ENCODE measurements around the gene MAT1A.

Gene MAT1A

GRCh38 chr10:80277567-80278250 is 11.7 kb downstream of the MAT1A start:
- H3K27me3 ChIP-seq = no peaks in the 10 kb centered on the region
- H3K27ac ChIP-seq = no peak overlapping the region
- DNase-seq = no peak
- H3K4me1 ChIP-seq = no peaks in the 10 kb centered on the region
- no peak overlapping the region for H3K4me3 ChIP-seq
- intact Hi-C loops (cut with DNase I; ENCODE audit: low total_unique reads) = no loop called here
- no peak for TF ChIP-seq CTCF (IDR thresholded peaks at IDR 0.05)
- H3K36me3 ChIP-seq = no peaks in the 10 kb centered on the region
- no peaks in the 10 kb centered on the region for H3K9me3 ChIP-seq

GRCh38 chr10:80277016-80277415 is 12.4 kb downstream of the MAT1A start:
- no peaks in the 10 kb centered on the region for H3K36me3 ChIP-seq
- no peak overlapping the region for H3K27ac ChIP-seq

DNA sequence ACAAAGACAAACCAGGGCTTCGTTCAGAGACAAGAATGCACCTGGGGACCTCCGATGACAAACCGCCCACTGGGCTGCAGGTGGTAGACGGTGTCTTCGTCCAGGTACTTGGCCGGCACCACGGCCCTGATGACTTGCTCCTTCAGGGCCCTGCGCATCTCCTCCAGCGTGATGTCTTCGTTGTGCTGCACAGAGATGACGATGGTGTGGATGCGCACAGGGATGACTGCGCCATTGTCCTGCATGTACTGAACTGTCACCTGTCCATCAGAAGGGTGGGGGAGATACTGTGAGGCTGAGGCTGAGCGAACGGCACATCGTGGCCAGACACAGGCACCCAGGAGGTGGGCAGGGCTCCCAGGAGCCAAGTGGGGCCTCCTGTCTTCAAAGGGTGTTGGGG is 13.1 kb downstream of the MAT1A start:
- no peaks in the 10 kb centered on the region for H3K27me3 ChIP-seq
- no peaks in the 10 kb centered on the region for H3K9me3 ChIP-seq
- TF ChIP-seq CTCF (IDR thresholded peaks at IDR 0.05) = no peak
- H3K27ac ChIP-seq = no peak overlapping the region
- DNase-seq = peak in 1 of 2 donors; percentile 45
- no peak overlapping the region for H3K4me3 ChIP-seq
- H3K4me1 ChIP-seq = no peaks in the 10 kb centered on the region
- intact Hi-C loops (cut with DNase I; ENCODE audit: low total_unique reads) = no loop called here
- no peaks in the 10 kb centered on the region for H3K36me3 ChIP-seq

More at GRCh38 chr10:80277016-80277415, 12.4 kb downstream of the MAT1A start:
- TF ChIP-seq CTCF (IDR thresholded peaks at IDR 0.05) = no peak
- Histone ChIP-seq H3K9me3 (no peaks in the 10 kb centered on the region), H3K27me3 (no peaks in the 10 kb centered on the region), H3K4me1 (no peaks in the 10 kb centered on the region), H3K4me3 (no peak overlapping the region)
- intact Hi-C loops (cut with DNase I; ENCODE audit: low total_unique reads) = no loop called here
- DNase-seq = peak in 1 of 2 donors; percentile 45

GRCh38 chr10:80275756-80276155 is 13.7 kb downstream of the MAT1A start:
- Histone ChIP-seq H3K9me3 (no peaks in the 10 kb centered on the region), H3K4me3 (no peak overlapping the region), H3K36me3 (no peaks in the 10 kb centered on the region), H3K27ac (no peak overlapping the region), H3K4me1 (no peaks in the 10 kb centered on the region), H3K27me3 (no peaks in the 10 kb centered on the region)
- intact Hi-C loops (cut with DNase I; ENCODE audit: low total_unique reads) = no loop called here
- TF ChIP-seq CTCF (IDR thresholded peaks at IDR 0.05) = no peak
- DNase-seq = peak in 1 of 2 donors; percentile 34

DNA sequence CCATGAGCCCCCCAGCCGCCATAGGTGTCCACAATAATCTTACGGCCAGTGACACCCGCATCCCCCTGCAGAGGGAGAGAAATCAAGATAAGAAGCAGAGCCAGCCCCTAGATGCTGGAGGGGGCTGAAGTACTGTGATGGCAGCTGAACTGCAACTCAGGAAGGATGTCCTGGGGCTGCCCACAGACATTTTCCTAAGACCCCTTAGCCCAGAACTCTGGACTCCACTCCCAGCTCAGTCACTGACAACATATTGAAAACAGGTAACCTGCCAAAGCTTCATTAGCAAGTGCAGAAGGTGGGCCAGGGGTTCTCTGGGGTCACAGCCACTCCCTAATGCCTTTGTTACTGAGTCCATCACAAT is 14.3 kb downstream of the MAT1A start:
- no peak for DNase-seq
- Histone ChIP-seq H3K27me3 (no peaks in the 10 kb centered on the region), H3K4me1 (no peaks in the 10 kb centered on the region), H3K4me3 (no peak overlapping the region), H3K9me3 (no peaks in the 10 kb centered on the region), H3K36me3 (no peaks in the 10 kb centered on the region), H3K27ac (no peak overlapping the region)
- intact Hi-C loops (cut with DNase I; ENCODE audit: low total_unique reads) = no loop called here
- TF ChIP-seq CTCF (IDR thresholded peaks at IDR 0.05) = no peak
